ENCODE results near the gene ERCC1.
"Not testable (repeated sequence)": the region's sequence is repeated elsewhere in the genome, so short reads cannot be mapped to it uniquely, and the experiment has no call there.

Gene ERCC1

GRCh38 chr19:45428384-45429231, 4.9 kb upstream of the ERCC1 start:
- no peak for DNase-seq

GRCh38 chr19:45424191-45425058, 708 bp upstream of the ERCC1 start:
- peak; percentile 69 for DNase-seq

GRCh38 chr19:45423033-45423588, 606 bp downstream of the ERCC1 start:
- DNase-seq = no peak

- DNase-seq = no peak
Measured at GRCh38 chr19:45421947-45422498, 1.7 kb downstream of the ERCC1 start.

- DNase-seq = no peak
Measured at GRCh38 chr19:45420871-45421270, 2.8 kb downstream of the ERCC1 start.

GRCh38 chr19:45420356-45420755, 3.4 kb downstream of the ERCC1 start:
- DNase-seq = no peak

GRCh38 chr19:45419895-45420294, 3.8 kb downstream of the ERCC1 start:
- no peak for DNase-seq

- no peak for DNase-seq
Measured at GRCh38 chr19:45419396-45419795, 4.3 kb downstream of the ERCC1 start.

- DNase-seq = no peak
Measured at GRCh38 chr19:45418802-45419201, 4.9 kb downstream of the ERCC1 start.

GRCh38 chr19:45417151-45417550, 6.6 kb downstream of the ERCC1 start:
- DNase-seq = no peak

GRCh38 chr19:45414468-45414867, 9.2 kb downstream of the ERCC1 start:
- DNase-seq = no peak

GRCh38 chr19:45413497-45413896, 10.2 kb downstream of the ERCC1 start:
- no peak for DNase-seq

GRCh38 chr19:45410330-45410729, 13.4 kb downstream of the ERCC1 start:
- not testable (repeated sequence) for DNase-seq

GRCh38 chr19:45409557-45409920, 14.2 kb downstream of the ERCC1 start:
- DNase-seq = no peak

GRCh38 chr19:45408830-45409556, 14.7 kb downstream of the ERCC1 start:
- no peak for DNase-seq

- no peak for DNase-seq
Measured at GRCh38 chr19:45408121-45408520, 15.6 kb downstream of the ERCC1 start.

- not testable (repeated sequence) for DNase-seq
Measured at GRCh38 chr19:45407585-45407984, 16.1 kb downstream of the ERCC1 start.

GRCh38 chr19:45407091-45407375, 16.7 kb downstream of the ERCC1 start:
- no peak for DNase-seq

- DNase-seq = peak; percentile 77
Measured at GRCh38 chr19:45406226-45407090, 17.3 kb downstream of the ERCC1 start, which contains the start of gene POLR1G. Gene POLR1G (plus strand): TSS chr19:45406644. CDS start chr19:45406697, 53 bp downstream.

- peak; percentile 90 for DNase-seq
Measured at GRCh38 chr19:45405435-45406225, 18.1 kb downstream of the ERCC1 start.

Data from T1000 (cell line).